Measurements from ENCODE around the gene AOPEP. TPM values are rescaled to one million over a fixed set of nuclear protein-coding genes. Genes with fewer than 3 reads are reported as not detected.

AOPEP gene
- 44.6 TPM for polyA plus RNA-seq (2013, experiment 1 of 2; ENCODE audit: insufficient read length)
- polyA plus RNA-seq (2013, experiment 2 of 2; ENCODE audit: insufficient read length): 44.9 TPM

GRCh38 chr9:94726495-94727191 is at the start of gene AOPEP:
Gene AOPEP, plus strand, starts transcription at chr9:94726699. Its CDS starts 33,085 bp downstream, at chr9:94759784.
- DNase-seq: peak; percentile 95

GRCh38 chr9:94677929-94678328 is 48.6 kb upstream of the AOPEP start:
- DNase-seq: no peak

- DNase-seq: no peak
These were observed 46.9 kb upstream of the AOPEP start for GRCh38 chr9:94679587-94679986.

- no peak for DNase-seq
These were observed 46.5 kb upstream of the AOPEP start for GRCh38 chr9:94680020-94680419.

GRCh38 chr9:94680621-94681020 is 45.9 kb upstream of the AOPEP start:
- DNase-seq: no peak

GRCh38 chr9:94681508-94681907 is 45.0 kb upstream of the AOPEP start:
- DNase-seq: peak; percentile 78

GRCh38 chr9:94685359-94685758 is 41.1 kb upstream of the AOPEP start:
- DNase-seq: no peak

GRCh38 chr9:94687451-94687850 is 39.0 kb upstream of the AOPEP start:
- DNase-seq: no peak

- DNase-seq: no peak
These were observed 36.2 kb upstream of the AOPEP start for GRCh38 chr9:94690344-94690743.

- no peak for DNase-seq
These were observed 33.9 kb upstream of the AOPEP start for GRCh38 chr9:94692601-94693000.

- DNase-seq: no peak
These were observed 32.9 kb upstream of the AOPEP start for GRCh38 chr9:94693485-94694204.

GRCh38 chr9:94696545-94696944 is 30.0 kb upstream of the AOPEP start:
- no peak for DNase-seq

GRCh38 chr9:94697972-94698581 is 28.4 kb upstream of the AOPEP start:
- DNase-seq: peak; percentile 48

- DNase-seq: no peak
These were observed 26.7 kb upstream of the AOPEP start for GRCh38 chr9:94699715-94700373.

- peak; percentile 24 for DNase-seq
These were observed 26.1 kb upstream of the AOPEP start for GRCh38 chr9:94700445-94700844.

GRCh38 chr9:94703488-94704140 is 22.9 kb upstream of the AOPEP start:
- no peak for DNase-seq

GRCh38 chr9:94705162-94705702 is 21.3 kb upstream of the AOPEP start:
- DNase-seq: no peak

- no peak for DNase-seq
These were observed 19.6 kb upstream of the AOPEP start for GRCh38 chr9:94706922-94707321.

GRCh38 chr9:94713436-94714215 is 12.9 kb upstream of the AOPEP start:
- DNase-seq: no peak

GRCh38 chr9:94714494-94714893 is 12.0 kb upstream of the AOPEP start:
- peak; percentile 12 for DNase-seq

GRCh38 chr9:94717761-94718160 is 8.7 kb upstream of the AOPEP start:
- DNase-seq: peak; percentile 31
